ENCODE results near the gene OR10G3. TPM values are rescaled to one million over a fixed set of nuclear protein-coding genes. Genes with fewer than 3 reads are reported as not detected.
"Not testable (repeated sequence)": the region's sequence is repeated elsewhere in the genome, so short reads cannot be mapped to it uniquely, and the experiment has no call there.

The OR10G3 gene, protein sequence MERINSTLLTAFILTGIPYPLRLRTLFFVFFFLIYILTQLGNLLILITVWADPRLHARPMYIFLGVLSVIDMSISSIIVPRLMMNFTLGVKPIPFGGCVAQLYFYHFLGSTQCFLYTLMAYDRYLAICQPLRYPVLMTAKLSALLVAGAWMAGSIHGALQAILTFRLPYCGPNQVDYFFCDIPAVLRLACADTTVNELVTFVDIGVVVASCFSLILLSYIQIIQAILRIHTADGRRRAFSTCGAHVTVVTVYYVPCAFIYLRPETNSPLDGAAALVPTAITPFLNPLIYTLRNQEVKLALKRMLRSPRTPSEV
- total RNA-seq = not detected

GRCh38 chr14:21579976-21580375, at the start of gene OR10G3:
Gene OR10G3 (minus strand): TSS chr14:21580076. CDS start chr14:21570744, 9,332 bp downstream.
- no peaks in the 10 kb centered on the region for H3K4me1 Mint-ChIP-seq
- H3K27me3 Mint-ChIP-seq = peaks cover 10% of the 10 kb centered on the region
- H3K36me3 Mint-ChIP-seq = no peaks in the 10 kb centered on the region
- no peaks in the 10 kb centered on the region for H3K9me3 Mint-ChIP-seq
- no peak within 1 kb of the TSS for H3K4me3 Mint-ChIP-seq
- DNase-seq = no peak
- H3K27ac Mint-ChIP-seq = no peak within 1 kb of the TSS

GRCh38 chr14:21626491-21627230, 46.8 kb upstream of the OR10G3 start:
- H3K36me3 Mint-ChIP-seq = peaks cover 2% of the 10 kb centered on the region
- no peaks in the 10 kb centered on the region for H3K4me1 Mint-ChIP-seq
- no peaks in the 10 kb centered on the region for H3K9me3 Mint-ChIP-seq
- no peak for DNase-seq
- no peak overlapping the region for H3K4me3 Mint-ChIP-seq
- peaks cover 8% of the 10 kb centered on the region for H3K27me3 Mint-ChIP-seq
- no peak overlapping the region for H3K27ac Mint-ChIP-seq

GRCh38 chr14:21617614-21618013, 37.7 kb upstream of the OR10G3 start:
- Mint-ChIP-seq H3K27me3 (peaks cover 4% of the 10 kb centered on the region), H3K36me3 (no peaks in the 10 kb centered on the region), H3K4me1 (no peaks in the 10 kb centered on the region), H3K9me3 (no peaks in the 10 kb centered on the region), H3K4me3 (no peak overlapping the region), H3K27ac (no peak overlapping the region)
- no peak for DNase-seq

DNA sequence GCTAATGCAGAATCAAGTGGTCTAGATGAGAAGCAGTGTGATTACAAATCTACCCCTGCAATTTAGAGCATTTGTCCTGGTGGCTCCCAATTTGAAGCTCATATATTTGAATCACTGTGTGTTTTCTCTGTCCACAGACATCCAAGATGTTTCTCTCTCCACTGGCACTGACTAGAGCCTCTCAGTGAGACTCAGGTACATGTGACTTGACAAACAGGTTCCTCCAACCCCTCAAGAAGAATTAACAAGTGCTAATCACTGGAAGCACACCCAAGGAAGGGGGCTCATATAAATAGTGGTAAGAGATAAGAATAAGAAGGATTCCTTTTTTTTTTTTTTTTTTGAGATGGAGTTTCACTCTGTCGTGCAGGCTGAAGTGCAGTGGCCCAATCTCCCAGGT, 34.4 kb upstream of the OR10G3 start:
- Mint-ChIP-seq H3K27ac (no peak overlapping the region), H3K4me3 (no peak overlapping the region), H3K9me3 (no peaks in the 10 kb centered on the region), H3K4me1 (no peaks in the 10 kb centered on the region), H3K36me3 (no peaks in the 10 kb centered on the region), H3K27me3 (peaks cover 2% of the 10 kb centered on the region)
- no peak for DNase-seq

GRCh38 chr14:21612324-21612723, 32.4 kb upstream of the OR10G3 start:
- Mint-ChIP-seq H3K27me3 (peaks cover 4% of the 10 kb centered on the region), H3K9me3 (no peaks in the 10 kb centered on the region), H3K36me3 (no peaks in the 10 kb centered on the region), H3K4me3 (no peak overlapping the region), H3K4me1 (no peaks in the 10 kb centered on the region), H3K27ac (no peak overlapping the region)
- DNase-seq = no peak

DNA sequence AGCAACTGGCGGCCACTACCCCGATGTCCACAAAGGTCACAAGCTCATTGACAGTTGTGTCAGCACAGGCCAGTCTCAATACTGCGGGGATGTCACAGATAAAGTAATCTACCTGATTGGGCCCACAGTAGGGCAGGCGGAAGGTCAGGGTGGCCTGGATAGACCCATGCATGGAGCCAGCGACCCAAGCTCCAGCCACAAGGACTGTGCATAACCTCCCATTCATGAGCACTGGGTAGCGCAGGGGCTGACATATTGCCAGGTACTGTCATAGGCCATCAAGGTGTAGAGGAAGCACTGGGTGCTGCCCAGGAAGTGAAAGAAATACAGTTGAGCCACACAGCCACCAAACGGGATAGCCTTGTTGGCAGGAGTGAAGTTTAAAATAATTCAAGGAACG, 22.3 kb upstream of the OR10G3 start:
- H3K9me3 Mint-ChIP-seq, H3K4me1 Mint-ChIP-seq, H3K27me3 Mint-ChIP-seq, H3K36me3 Mint-ChIP-seq, H3K27ac Mint-ChIP-seq, DNase-seq, H3K4me3 Mint-ChIP-seq: not testable (repeated sequence)

DNA sequence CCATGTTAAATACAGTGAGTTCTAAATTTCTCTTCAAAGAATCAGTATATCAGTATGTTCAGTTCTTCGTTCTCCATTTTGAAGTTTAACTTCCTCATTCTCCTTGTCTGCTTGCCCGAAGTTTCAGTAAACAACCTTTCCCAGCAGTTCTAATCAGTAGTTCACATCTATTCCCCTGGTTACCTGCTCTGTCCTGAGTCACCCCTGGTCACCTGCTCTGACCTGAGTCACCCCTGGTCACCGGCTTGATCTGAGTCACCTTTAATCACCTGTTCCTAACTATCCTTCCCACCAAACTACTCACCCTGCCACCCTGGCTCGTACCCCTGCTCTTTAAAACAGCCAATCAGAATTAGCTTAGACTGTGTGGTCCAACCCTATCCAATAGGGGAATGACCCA, 9.4 kb upstream of the OR10G3 start:
- Mint-ChIP-seq H3K27me3 (peaks cover 7% of the 10 kb centered on the region), H3K4me3 (no peak overlapping the region), H3K36me3 (no peaks in the 10 kb centered on the region), H3K9me3 (peaks cover 16% of the 10 kb centered on the region), H3K4me1 (no peaks in the 10 kb centered on the region), H3K27ac (no peak overlapping the region)
- no peak for DNase-seq

DNA sequence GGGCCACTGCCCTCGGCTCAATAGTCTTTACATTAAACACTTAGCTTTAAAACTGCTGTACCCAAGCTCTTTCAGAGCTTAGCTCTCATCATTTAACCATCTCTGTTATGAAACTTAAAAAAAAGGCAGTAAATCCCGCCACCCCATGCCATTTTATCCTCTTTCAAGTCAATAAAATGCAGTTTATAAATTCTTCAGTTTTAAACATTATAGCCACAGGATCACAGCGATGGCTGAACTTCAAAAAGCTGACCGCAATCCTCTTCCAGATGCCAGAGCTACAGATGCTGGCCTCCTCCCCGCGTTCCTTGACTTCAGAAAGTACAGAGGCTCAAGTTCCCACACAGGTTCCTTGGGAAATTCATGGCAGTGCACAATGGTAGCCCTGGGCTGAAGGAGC, 4.2 kb downstream of the OR10G3 start:
- Mint-ChIP-seq H3K4me3 (no peak overlapping the region), H3K27me3 (no peaks in the 10 kb centered on the region), H3K9me3 (no peaks in the 10 kb centered on the region), H3K4me1 (no peaks in the 10 kb centered on the region), H3K36me3 (no peaks in the 10 kb centered on the region), H3K27ac (no peak overlapping the region)
- DNase-seq = no peak

DNA sequence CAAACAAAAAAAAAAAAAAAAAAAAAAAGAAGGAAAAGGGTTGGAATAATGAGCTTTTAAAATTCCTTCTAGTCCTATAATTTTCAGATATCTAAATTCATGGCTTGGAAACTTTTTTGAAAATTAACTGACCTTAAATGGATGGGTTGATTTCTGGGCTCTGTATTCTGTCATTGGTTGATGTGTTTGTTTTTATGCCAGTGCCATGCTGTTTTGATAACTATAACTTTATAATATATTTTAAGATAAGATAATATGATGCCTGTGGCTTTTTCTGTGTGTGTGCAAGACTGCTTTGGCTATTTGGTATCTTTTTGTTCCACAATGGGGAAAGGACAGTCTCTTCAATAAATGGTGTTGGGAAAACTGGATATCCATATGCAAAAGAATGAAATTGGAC, 7.3 kb downstream of the OR10G3 start:
- Mint-ChIP-seq H3K4me1 (no peaks in the 10 kb centered on the region), H3K9me3 (no peaks in the 10 kb centered on the region), H3K4me3 (no peak overlapping the region), H3K27me3 (no peaks in the 10 kb centered on the region), H3K36me3 (no peaks in the 10 kb centered on the region), H3K27ac (no peak overlapping the region)
- no peak for DNase-seq

DNA sequence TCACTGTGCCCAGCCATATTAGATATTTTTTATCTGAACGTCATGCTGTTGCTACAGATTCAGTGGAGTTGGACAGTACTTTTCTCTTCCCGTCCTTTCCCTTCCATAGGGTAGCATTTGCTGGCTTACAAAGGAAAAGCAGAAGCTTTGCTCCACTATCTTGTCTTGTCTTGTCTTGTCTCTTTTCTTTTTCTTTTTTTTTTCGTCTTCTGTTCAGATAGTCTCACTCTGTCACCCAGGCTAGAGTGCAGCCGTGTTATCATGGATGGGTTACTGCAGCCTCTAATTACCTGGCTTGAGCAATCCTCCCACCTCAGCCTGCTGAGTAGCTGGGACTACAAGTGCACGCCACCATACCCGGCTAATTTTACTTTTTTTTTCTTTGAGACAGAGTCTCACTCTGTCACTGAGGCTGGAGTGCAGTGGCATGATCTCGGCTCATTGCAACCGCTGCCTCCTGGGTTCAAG, 21.1 kb downstream of the OR10G3 start:
- Mint-ChIP-seq H3K9me3 (no peaks in the 10 kb centered on the region), H3K27ac (no peak overlapping the region), H3K36me3 (no peaks in the 10 kb centered on the region), H3K4me3 (no peak overlapping the region), H3K4me1 (peaks cover 5% of the 10 kb centered on the region), H3K27me3 (no peaks in the 10 kb centered on the region)
- no peak for DNase-seq

GRCh38 chr14:21557084-21557901, 22.6 kb downstream of the OR10G3 start:
- no peak overlapping the region for H3K4me3 Mint-ChIP-seq

DNA sequence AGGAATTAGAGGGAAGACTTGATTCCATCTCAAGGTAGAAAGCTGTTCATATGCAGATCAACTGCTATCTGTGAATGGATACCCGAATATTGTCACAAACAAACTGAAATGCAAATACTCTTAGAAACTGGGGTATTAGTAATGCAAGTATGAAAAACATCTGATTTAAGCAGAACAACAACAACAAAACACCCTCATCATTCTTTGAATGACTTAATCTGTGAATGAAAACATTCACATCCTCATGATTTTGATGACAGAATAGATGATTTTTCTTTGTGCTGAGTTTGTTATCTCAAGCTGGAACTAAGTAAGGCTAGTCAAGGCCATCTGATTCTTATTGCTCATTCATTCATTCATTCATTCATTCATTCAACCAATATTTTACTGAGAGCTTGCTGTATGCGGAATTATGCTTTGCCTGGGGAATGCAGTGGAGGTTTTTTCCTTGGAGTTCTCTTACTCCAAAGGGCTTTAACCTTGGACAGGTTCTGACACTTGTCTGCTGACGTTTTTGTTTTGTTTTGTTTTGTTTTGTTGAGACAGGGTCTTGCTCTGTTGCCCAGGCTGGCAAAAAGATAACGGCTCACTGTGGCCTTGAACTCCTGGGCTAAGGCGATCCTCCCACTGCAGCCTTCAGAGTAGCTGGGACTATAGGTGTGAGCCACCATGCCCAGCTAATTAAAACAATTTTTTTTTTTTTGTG, 23.3 kb downstream of the OR10G3 start:
- Mint-ChIP-seq H3K27ac (no peak overlapping the region), H3K9me3 (no peaks in the 10 kb centered on the region)

More at GRCh38 chr14:21557084-21557901, 22.6 kb downstream of the OR10G3 start:
- H3K9me3 Mint-ChIP-seq = no peaks in the 10 kb centered on the region
- DNase-seq = peak; percentile 53
- H3K27ac Mint-ChIP-seq = no peak overlapping the region
- H3K4me1 Mint-ChIP-seq = peaks cover 5% of the 10 kb centered on the region
- H3K36me3 Mint-ChIP-seq = no peaks in the 10 kb centered on the region
- H3K27me3 Mint-ChIP-seq = no peaks in the 10 kb centered on the region

GRCh38 chr14:21553266-21553665, 26.6 kb downstream of the OR10G3 start:
- Mint-ChIP-seq H3K9me3 (no peaks in the 10 kb centered on the region), H3K27me3 (no peaks in the 10 kb centered on the region), H3K36me3 (no peaks in the 10 kb centered on the region), H3K4me1 (peaks cover 5% of the 10 kb centered on the region), H3K27ac (no peak overlapping the region), H3K4me3 (no peak overlapping the region)
- no peak for DNase-seq

More for the DNA sequence above, 23.3 kb downstream of the OR10G3 start:
- no peak overlapping the region for H3K4me3 Mint-ChIP-seq
- H3K36me3 Mint-ChIP-seq = no peaks in the 10 kb centered on the region
- no peak for DNase-seq
- H3K27me3 Mint-ChIP-seq = no peaks in the 10 kb centered on the region
- H3K4me1 Mint-ChIP-seq = peaks cover 5% of the 10 kb centered on the region

GRCh38 chr14:21544588-21544987, 35.3 kb downstream of the OR10G3 start:
- H3K4me3 Mint-ChIP-seq, H3K4me1 Mint-ChIP-seq, H3K36me3 Mint-ChIP-seq, H3K9me3 Mint-ChIP-seq, H3K27ac Mint-ChIP-seq, DNase-seq: not testable (repeated sequence)
- H3K27me3 Mint-ChIP-seq = peaks cover 18% of the 10 kb centered on the region

- no peaks in the 10 kb centered on the region for H3K4me1 Mint-ChIP-seq
- no peak for DNase-seq
- H3K27me3 Mint-ChIP-seq = peaks cover 24% of the 10 kb centered on the region
- H3K36me3 Mint-ChIP-seq = no peaks in the 10 kb centered on the region
- no peak overlapping the region for H3K4me3 Mint-ChIP-seq
- no peaks in the 10 kb centered on the region for H3K9me3 Mint-ChIP-seq
- H3K27ac Mint-ChIP-seq = no peak overlapping the region
Measured at GRCh38 chr14:21543963-21544362, 35.9 kb downstream of the OR10G3 start.
